ENCODE results near the gene GGT5.
"Not testable (repeated sequence)": the region's sequence is repeated elsewhere in the genome, so short reads cannot be mapped to it uniquely, and the experiment has no call there.

Gene GGT5

GRCh38 chr22:24201681-24202614, 42.9 kb downstream of the GGT5 start:
- DNase-seq (ENCODE audit: low read depth), result no peak

GRCh38 chr22:24200619-24201212, 44.2 kb downstream of the GGT5 start:
- DNase-seq (ENCODE audit: low read depth), result no peak

GRCh38 chr22:24198682-24199052, 46.2 kb downstream of the GGT5 start:
- no peak for DNase-seq (ENCODE audit: low read depth)

- DNase-seq (ENCODE audit: low read depth), result no peak
Observed at GRCh38 chr22:24191893-24192292, 53.0 kb downstream of the GGT5 start.

- DNase-seq (ENCODE audit: low read depth), result no peak
Observed at GRCh38 chr22:24191381-24191841, 53.5 kb downstream of the GGT5 start.

GRCh38 chr22:24190596-24191208, 54.2 kb downstream of the GGT5 start:
- DNase-seq (ENCODE audit: low read depth), result no peak

- no peak for DNase-seq (ENCODE audit: low read depth)
Observed at GRCh38 chr22:24190159-24190540, 54.7 kb downstream of the GGT5 start.

GRCh38 chr22:24189249-24190158, 55.4 kb downstream of the GGT5 start:
- no peak for DNase-seq (ENCODE audit: low read depth)

- no peak for DNase-seq (ENCODE audit: low read depth)
Observed at GRCh38 chr22:24188705-24189248, 56.1 kb downstream of the GGT5 start.

- no peak for DNase-seq (ENCODE audit: low read depth)
Observed at GRCh38 chr22:24187731-24188644, 56.9 kb downstream of the GGT5 start.

- DNase-seq (ENCODE audit: low read depth), result no peak
Observed at GRCh38 chr22:24186892-24187670, 57.8 kb downstream of the GGT5 start.

GRCh38 chr22:24186352-24186740, 58.5 kb downstream of the GGT5 start:
- no peak for DNase-seq (ENCODE audit: low read depth)

GRCh38 chr22:24185501-24186351, 59.2 kb downstream of the GGT5 start:
- no peak for DNase-seq (ENCODE audit: low read depth)

GRCh38 chr22:24185001-24185500, 59.8 kb downstream of the GGT5 start:
- no peak for DNase-seq (ENCODE audit: low read depth)

- no peak for DNase-seq (ENCODE audit: low read depth)
Observed at GRCh38 chr22:24184057-24184798, 60.7 kb downstream of the GGT5 start.

- DNase-seq (ENCODE audit: low read depth), result no peak
Observed at GRCh38 chr22:24183321-24184031, 61.4 kb downstream of the GGT5 start.

GRCh38 chr22:24182900-24183246, 62.0 kb downstream of the GGT5 start:
- not testable (repeated sequence) for DNase-seq (ENCODE audit: low read depth)
